ENCODE data around the gene CDKAL1. TPM values are rescaled to one million over a fixed set of nuclear protein-coding genes. Genes with fewer than 3 reads are reported as not detected.

Gene CDKAL1
- total and polyA plus RNA-seq, 2 of the 8 experiments (the other 6 are each of a cell fraction or from before 2014, with no cell fraction given), result 8.4 to 24.6 TPM

DNA sequence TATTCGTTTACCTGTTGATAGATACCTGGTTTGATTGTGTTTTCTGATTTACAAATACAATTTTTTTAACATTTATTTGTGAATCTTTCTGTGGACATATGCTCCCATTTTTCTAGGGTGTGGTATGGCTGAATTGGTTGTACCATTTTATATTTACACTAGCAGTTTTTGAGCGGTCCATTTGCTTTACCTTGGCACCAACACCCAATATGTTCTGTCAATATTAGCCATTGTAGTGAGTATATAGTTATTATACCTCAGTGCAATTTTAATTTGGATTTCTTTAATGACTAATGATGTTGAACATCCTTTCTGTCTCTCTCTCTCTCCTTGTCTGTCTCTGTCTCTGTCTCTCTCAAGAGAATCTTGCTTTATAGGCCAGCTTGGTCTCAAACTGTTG, 278.5 kb downstream of the CDKAL1 start:
- H2BK120ac ChIP-seq (replicated peaks; ENCODE audit: low read depth, low read length), result no peak overlapping the region
- no peak for FAIRE-seq
- no peak overlapping the region for H2BK12ac ChIP-seq (ENCODE audit: low read depth, low read length)
- H4K8ac ChIP-seq (ENCODE audit: extremely low read depth, insufficient read depth, low read length), result no peak overlapping the region
- H3K9ac ChIP-seq (replicated peaks in 1 of 4; ENCODE audit: extremely low read depth in 1 of 4, low read depth in 3 of 4, low read length in 3 of 4), result no peak overlapping the region
- no peak overlapping the region for H4K91ac ChIP-seq (replicated peaks; ENCODE audit: insufficient read length, low read length)
- no peak overlapping the region for H3K14ac ChIP-seq (ENCODE audit: insufficient read length)
- no peak overlapping the region for H3K4me3 ChIP-seq (ENCODE audit: extremely low read depth in 1 of 4, insufficient read depth in 2 of 4, low read depth in 3 of 4, low read length in 4 of 4)
- H2BK20ac ChIP-seq (ENCODE audit: low read length), result no peak overlapping the region
- H3K23ac ChIP-seq (ENCODE audit: insufficient read length), result no peak overlapping the region
- no peaks in the 10 kb centered on the region; the same call in 1 of the 2 replicates for H3K23me2 ChIP-seq (ENCODE audit: low read depth, low read length)
- H3K27ac ChIP-seq (ENCODE audit: low read depth, low read length), result no peak overlapping the region
- H4K20me1 ChIP-seq (replicated peaks in 1 of 2; ENCODE audit: control insufficient read depth in 1 of 2, insufficient read depth in 2 of 2, low read length in 2 of 2), result no peaks in the 10 kb centered on the region
- no peaks in the 10 kb centered on the region for H3K27me3 ChIP-seq (replicated peaks in 1 of 4; ENCODE audit: control insufficient read depth in 3 of 4, extremely low read depth in 1 of 4, insufficient read depth in 3 of 4, low read length in 3 of 4)
- no peak overlapping the region for H4K5ac ChIP-seq (ENCODE audit: insufficient read length, low read depth, low read length)
- ChIA-PET POLR2A (ENCODE audit: partially characterized antibody) (no interaction called here), CTCF (ENCODE audit: partially characterized antibody) (no interaction called here)
- H3K79me1 ChIP-seq (ENCODE audit: low read depth, low read length), result no peaks in the 10 kb centered on the region
- 91% methylated on average over 2 of the region's 2 CpGs; no CpG with 5 or more reads in 1 of the 2 experiments for WGBS, 2 experiments (ENCODE audit: extremely low coverage in 1 of 2, insufficient coverage in 1 of 2, insufficient read length in 1 of 2, insufficient replicate concordance in 2 of 2, low coverage in 1 of 2, low lambda C conversion rate in 2 of 2, missing lambda C conversion rate in 1 of 2)
- no peak overlapping the region for H3K4me2 ChIP-seq (ENCODE audit: insufficient read depth in 1 of 2, low read depth in 2 of 2, low read length in 2 of 2)
- no peaks in the 10 kb centered on the region for H3K9me3 ChIP-seq (ENCODE audit: insufficient read depth in 2 of 2, low read depth in 1 of 2, low read length in 1 of 2)
- no peak overlapping the region for H2BK15ac ChIP-seq (ENCODE audit: low read length)
- no peak for DNase-seq (ENCODE audit: low read depth in 1 of 2, low spot score in 2 of 2)
- no peak overlapping the region for H3K4ac ChIP-seq (replicated peaks; ENCODE audit: insufficient read length, low read depth, low read length)
- no peak overlapping the region for H2AK5ac ChIP-seq (ENCODE audit: low read depth, low read length)
- no peaks in the 10 kb centered on the region for H3K36me3 ChIP-seq (ENCODE audit: control insufficient read depth in 2 of 4, insufficient read depth in 4 of 4, low read length in 3 of 4)
- H3K4me1 ChIP-seq (replicated peaks in 1 of 4; ENCODE audit: control insufficient read depth in 3 of 4, insufficient read depth in 4 of 4, low read length in 3 of 4), result peaks cover 0 to 11% (median 9%) of the 10 kb centered on the region in 4 experiments; a peak in 4 of 7 replicates
- no peak overlapping the region for H2AFZ ChIP-seq (ENCODE audit: low read length)
- H3K18ac ChIP-seq (ENCODE audit: extremely low read depth, low read length), result no peak overlapping the region
- H3K56ac ChIP-seq (replicated peaks; ENCODE audit: insufficient read length, low read depth, low read length), result no peak overlapping the region
- no peaks in the 10 kb centered on the region for H3K79me2 ChIP-seq (ENCODE audit: control insufficient read depth in 1 of 2, insufficient read depth in 2 of 2, low read length in 2 of 2)
- H2BK5ac ChIP-seq (ENCODE audit: low read depth, low read length), result no peak overlapping the region
- no peak for TF ChIP-seq MAFK (IDR thresholded peaks at IDR 0.05; ENCODE audit: low read depth, low read length)
- TF ChIP-seq TAF7 (optimal IDR thresholded peaks at IDR 0.05; ENCODE audit: borderline replicate concordance, low read depth, low read length), result no peak
- no peak for TF ChIP-seq POLR2A (IDR thresholded peaks at IDR 0.05; ENCODE audit: control extremely low read depth in 1 of 2, low read depth in 2 of 2, low read length in 2 of 2)
- no peak for TF ChIP-seq SIRT6 (IDR thresholded peaks at IDR 0.05; ENCODE audit: low read length)
- TF ChIP-seq PHF8 (conservative IDR thresholded peaks at IDR 0.05; ENCODE audit: low read depth, low read length), result no peak
- no peak for TF ChIP-seq CHD1 (IDR thresholded peaks at IDR 0.05; ENCODE audit: low read depth, low read length)
- TF ChIP-seq SP4 (IDR thresholded peaks at IDR 0.05; ENCODE audit: low read length), result no peak
- TF ChIP-seq SRF (IDR thresholded peaks at IDR 0.05; ENCODE audit: low read depth, low read length), result no peak
- no peak for TF ChIP-seq NRF1 (IDR thresholded peaks at IDR 0.05; ENCODE audit: low read depth, low read length)
- no peak for TF ChIP-seq POLR2AphosphoS5 (IDR thresholded peaks at IDR 0.05; ENCODE audit: low read depth, low read length)
- no peak for TF ChIP-seq CEBPB (IDR thresholded peaks at IDR 0.05; ENCODE audit: low read depth, low read length)
- no peak for TF ChIP-seq KDM1A (IDR thresholded peaks at IDR 0.05; ENCODE audit: borderline replicate concordance, low read length)
- TF ChIP-seq CHD2 (IDR thresholded peaks at IDR 0.05; ENCODE audit: low read length), result no peak

Measured in H1 (cell line).